ENCODE data around the gene SEC23A.

SEC23A gene

DNA sequence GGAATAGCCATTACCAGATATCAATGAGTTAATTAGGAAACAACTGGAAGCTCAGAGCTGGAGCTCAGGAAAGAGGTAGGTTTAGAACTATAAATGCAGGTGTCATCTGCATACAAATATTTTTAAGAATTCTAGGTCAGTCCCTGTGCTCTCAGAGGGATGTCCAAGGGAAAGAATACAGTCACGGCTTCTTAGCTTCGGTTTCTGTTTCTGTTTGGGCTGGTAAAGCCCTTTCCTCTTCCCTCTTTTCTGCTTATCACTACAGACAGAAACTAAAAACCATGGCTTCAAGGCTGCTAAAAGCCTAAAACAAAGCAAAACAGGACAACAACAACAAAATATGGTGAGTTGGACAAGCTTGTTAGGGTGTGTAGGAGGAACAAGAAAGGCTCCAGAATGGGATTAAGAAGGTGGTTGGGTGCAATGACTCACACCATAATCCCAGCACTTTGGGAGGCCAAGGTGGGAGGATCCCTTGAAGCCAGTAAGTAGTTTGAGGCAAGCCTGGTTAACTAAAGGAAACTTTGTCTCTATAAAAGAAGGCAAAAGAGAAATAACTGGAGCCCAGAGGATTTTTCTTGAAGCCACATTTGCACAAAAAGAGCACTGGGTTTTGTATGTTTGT lies 113.0 kb downstream of the SEC23A start:
- no peak for DNase-seq (ENCODE audit: low read depth)

DNA sequence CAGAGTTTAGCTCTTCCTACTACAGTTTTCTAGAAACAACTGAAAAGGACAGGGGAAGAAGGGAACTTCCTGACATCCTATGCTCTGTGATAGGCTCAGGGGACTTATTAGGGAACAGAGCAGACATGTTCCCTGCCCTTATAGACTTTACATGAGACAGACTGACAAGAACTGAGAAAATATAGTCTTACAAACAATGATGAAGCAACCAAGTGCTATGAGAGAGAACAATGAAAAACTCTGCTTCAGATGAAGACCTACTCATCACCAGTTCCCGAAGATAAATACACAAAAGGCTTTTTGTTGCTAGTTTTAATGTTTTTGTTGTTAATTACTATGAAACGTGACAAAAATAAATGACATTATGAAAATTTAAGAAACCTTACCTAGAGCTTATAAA lies 115.3 kb downstream of the SEC23A start:
- no peak for DNase-seq (ENCODE audit: low read depth)

DNA sequence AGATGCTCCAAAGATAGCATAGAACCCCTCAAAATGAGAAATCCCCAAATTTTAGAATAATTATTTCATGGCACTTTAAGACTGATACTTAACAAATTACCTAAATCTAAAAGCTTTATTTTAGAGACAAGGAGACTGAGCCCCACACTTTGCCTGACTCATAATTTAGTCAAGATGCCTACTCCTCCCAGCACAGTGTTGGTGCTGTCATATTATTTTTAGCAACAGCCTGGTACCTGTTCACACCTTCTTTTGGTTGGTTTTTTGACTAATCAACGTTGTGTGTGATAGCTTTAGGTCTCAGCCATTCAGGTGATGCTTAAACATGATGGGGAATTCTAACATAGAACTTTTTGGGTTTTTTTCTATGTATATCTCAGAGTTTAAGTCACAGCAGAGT lies 120.2 kb downstream of the SEC23A start:
- no peak for DNase-seq (ENCODE audit: low read depth)

DNA sequence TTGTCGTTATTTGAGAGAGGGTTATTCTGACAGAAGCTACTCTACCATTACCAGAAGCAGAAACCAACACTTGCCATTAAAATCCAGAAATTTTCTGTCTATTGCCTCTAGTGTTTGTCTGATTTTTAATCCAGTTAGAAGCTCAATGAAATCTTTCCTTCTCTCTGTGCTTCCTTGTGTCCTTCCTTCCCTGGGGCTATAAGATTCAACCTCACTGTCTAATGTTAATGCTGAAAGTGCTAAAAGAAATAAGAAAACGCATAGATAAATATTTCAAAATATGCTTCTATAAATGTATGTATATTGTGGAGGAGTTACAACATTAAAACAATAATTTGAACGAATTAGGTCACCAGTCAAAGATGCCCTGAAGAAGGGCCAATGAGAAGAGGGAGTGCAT lies 120.8 kb downstream of the SEC23A start:
- DNase-seq (ENCODE audit: low read depth) = no peak

Data from GM04504 (cell line).